GM12875 (cell line): ENCODE data around the gene SLC25A39.

Source experiments
- H3K4me3 ChIP-seq: one replicate; pipeline ENCODE4 v1.5.1; 2011; ENCODE audit warnings: low read depth, low read length, control low read depth
- TF ChIP-seq, protein P1 (sequence below): IDR thresholded peaks from 2 replicates; pipeline ENCODE4 v1.5.1; 2011; ENCODE audit warnings: low read depth, mild to moderate bottlenecking, control low read depth, inconsistent platforms, low read length, moderate library complexity, borderline replicate concordance; ENCODE audit not compliant: insufficient read depth

Gene SLC25A39

DNA sequence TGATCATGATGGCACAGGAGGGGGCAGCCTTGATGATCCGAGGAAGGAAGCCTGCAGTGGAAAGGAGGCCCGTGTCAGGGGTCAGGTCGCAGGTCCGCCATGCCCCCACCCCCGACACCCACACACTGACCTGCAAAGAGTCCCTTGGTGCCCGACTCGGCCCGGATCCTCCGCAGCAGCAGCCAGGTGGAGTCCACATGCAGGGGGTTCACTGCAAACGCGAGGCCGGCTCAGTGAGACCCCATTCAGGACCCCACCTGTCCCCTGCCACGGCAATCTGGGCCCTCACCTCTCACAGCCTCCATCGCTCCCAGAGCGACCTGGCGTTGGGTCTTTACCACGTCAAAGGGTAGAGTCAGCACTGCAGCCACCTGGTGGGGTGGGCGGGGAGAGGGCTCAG is 4.6 kb downstream of the SLC25A39 start:
- TF ChIP-seq, protein P1, sequence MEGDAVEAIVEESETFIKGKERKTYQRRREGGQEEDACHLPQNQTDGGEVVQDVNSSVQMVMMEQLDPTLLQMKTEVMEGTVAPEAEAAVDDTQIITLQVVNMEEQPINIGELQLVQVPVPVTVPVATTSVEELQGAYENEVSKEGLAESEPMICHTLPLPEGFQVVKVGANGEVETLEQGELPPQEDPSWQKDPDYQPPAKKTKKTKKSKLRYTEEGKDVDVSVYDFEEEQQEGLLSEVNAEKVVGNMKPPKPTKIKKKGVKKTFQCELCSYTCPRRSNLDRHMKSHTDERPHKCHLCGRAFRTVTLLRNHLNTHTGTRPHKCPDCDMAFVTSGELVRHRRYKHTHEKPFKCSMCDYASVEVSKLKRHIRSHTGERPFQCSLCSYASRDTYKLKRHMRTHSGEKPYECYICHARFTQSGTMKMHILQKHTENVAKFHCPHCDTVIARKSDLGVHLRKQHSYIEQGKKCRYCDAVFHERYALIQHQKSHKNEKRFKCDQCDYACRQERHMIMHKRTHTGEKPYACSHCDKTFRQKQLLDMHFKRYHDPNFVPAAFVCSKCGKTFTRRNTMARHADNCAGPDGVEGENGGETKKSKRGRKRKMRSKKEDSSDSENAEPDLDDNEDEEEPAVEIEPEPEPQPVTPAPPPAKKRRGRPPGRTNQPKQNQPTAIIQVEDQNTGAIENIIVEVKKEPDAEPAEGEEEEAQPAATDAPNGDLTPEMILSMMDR, result no peak
- H3K4me3 ChIP-seq, result no peak overlapping the region

DNA sequence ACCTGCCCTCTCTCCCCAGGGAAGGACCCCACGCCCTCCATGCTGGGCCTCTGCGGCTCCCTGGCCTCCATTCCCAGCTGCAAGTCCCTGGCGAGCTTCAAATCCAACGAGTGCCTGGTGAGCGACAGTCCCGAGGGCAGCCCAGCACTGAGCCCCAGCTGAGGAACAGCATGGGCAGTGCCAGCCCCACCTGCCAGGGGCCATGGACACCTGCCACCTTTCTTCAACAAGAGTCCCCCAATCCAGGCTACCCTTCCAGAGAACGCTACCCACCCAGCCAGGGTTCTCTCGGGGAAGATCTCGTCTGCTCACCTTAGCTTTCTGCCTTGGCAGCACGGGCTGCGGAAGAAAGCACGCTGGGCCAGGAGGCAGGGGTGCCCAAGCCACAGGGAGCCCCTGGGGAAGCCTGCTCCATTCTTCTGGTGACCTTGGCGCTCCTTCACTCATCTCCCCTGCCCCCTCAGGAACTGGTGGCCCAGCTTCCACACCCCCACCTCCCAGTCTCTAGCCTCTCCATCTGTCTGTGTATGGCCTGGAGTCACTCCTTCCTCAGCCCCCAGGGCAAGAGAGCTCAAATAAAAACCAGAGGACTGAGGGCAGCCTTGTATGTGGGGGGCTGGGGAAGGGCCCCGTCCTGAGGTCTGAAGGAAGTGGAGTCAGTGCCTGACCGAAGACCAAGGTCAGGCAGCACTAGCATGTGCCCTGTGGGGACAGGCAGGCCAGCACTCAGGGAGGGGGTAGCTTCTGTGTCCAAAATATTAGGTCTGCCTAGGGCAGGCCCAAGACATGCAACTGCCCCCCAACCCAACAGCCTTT is 6.3 kb downstream of the SLC25A39 start:
- TF ChIP-seq, protein P1, result no peak
- no peak overlapping the region for H3K4me3 ChIP-seq

DNA sequence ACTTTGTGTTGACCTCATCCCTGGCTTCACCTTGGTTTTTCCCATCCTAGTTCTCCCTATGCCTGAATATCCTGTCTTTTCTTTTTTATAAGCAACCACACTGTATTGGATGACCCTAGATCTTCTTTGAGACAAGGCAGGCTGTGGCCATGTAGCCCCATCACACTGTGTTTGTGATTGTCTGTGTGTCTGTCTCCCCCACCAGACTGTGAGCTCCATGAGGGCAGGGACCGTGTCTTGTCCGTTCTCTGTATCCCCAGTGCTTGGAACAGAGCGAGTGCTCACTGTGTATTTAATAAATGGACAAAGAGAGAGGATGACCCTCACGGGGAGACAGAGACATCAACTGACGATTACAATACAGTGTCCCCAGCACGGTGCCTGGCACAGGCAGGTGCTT is 7.1 kb downstream of the SLC25A39 start:
- TF ChIP-seq, protein P1, result no peak
- no peak overlapping the region for H3K4me3 ChIP-seq

DNA sequence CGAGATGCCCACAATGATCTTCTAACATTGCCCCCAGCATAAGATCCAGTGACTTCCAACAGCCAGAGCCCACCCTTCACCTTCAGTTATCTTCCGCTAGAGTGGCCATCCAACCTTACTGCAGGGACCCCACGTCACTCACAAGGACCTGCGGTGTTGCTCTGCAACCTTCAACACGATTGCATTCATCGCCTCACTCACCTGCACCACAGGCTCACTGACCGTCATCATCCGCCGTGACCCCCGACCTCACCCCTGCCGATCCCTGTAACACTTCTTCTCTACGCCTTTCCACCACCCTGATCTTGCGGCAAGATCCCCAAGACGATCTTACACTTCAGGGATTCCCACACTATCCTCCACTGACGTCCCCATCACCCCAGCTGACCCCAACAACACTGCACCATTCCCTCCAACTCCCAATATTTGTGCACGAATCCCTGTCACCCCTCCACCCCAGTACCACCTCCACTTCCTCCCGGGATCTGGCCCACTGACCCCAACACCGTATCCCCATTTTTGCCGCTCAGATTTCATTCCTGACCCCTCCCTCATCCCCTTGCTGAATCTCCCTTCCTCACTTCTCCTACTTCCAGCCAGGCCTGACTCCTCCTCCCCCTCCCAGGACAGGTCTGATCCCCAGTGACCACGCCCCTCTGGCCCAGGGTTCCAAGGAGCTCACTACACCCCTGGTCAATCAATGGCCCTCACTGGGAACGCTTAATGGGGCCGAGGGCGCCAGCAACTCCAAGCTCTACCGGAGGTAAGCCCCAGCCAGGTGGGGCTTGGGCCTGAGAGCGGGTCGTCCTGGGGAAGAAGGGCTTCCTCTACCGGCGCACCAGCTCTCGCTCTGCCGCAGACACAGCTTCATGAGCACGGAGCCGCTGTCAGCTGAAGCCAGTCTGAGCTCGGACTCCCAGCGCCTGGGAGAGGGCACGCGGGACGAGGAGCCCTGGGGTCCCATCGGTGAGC is 8.6 kb downstream of the SLC25A39 start:
- no peak overlapping the region for H3K4me3 ChIP-seq
- TF ChIP-seq, protein P1, result no peak

DNA sequence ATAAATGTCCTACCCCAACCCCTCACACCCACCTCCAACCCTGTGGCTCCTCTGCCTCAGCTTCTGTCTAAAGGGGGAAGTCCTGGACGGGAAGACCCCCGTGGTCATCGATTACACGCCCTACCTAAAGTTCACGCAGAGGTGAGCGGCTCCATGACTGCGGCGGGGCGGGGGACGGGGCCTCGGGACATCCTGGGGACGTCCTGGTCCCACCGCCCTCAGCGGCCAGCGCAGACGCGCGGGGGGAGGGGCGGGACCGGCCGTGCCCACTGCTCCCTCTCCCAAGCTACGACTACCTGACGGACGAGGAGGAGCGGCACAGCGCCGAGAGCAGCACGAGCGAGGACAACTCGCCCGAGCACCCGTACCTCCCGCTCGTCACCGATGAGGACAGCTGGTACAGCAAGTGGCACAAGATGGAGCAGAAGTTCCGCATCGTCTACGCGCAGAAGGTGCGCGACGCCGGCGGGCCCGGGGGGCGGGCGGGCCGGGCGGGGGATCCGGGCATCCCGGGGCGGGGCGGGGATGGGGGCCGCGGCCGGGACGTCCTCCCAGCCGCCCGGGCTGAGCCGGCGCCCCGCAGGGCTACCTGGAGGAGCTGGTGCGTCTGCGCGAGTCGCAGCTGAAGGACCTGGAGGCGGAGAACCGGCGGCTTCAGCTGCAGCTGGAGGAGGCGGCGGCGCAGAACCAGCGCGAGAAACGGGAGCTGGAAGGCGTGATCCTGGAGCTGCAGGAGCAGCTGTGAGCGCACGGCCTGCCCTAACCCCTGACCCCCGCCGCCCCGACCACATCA is 9.6 kb downstream of the SLC25A39 start:
- TF ChIP-seq, protein P1, result no peak
- peak overlapping the region; percentile 46 for H3K4me3 ChIP-seq

DNA sequence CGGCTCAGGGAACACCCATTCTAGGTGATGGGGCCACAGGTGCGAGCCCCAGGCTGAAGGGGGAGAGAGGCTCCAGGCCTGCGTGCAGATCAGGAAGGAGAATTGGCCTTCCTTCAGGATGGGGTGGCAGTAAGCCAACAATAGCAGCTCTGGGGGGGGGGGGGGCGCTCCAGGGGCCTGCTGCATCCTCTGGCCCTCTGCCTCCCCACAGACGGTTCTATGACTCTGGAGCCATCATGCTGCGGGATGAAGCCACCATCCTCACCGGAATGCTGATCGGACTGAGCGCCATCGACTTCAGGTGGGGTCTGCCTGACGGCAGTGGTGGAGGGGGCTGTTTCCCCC is 10.1 kb downstream of the SLC25A39 start:
- no peak overlapping the region for H3K4me3 ChIP-seq
- TF ChIP-seq, protein P1, result no peak
